ENCODE results near the gene SFMBT2.
"Not testable (repeated sequence)": the region's sequence is repeated elsewhere in the genome, so short reads cannot be mapped to it uniquely, and the experiment has no call there.

The SFMBT2 gene

GRCh38 chr10:7209458-7209857 is 201.4 kb downstream of the SFMBT2 start:
- no peak for DNase-seq

- no peak for DNase-seq
Observed at GRCh38 chr10:7206412-7207100, 204.3 kb downstream of the SFMBT2 start.

GRCh38 chr10:7205656-7206055 is 205.2 kb downstream of the SFMBT2 start:
- DNase-seq = no peak

GRCh38 chr10:7202793-7203355 is 208.0 kb downstream of the SFMBT2 start:
- no peak for DNase-seq

GRCh38 chr10:7199152-7199760 is 211.6 kb downstream of the SFMBT2 start:
- DNase-seq = no peak

GRCh38 chr10:7196284-7196683 is 214.6 kb downstream of the SFMBT2 start:
- DNase-seq = no peak

GRCh38 chr10:7195118-7195517 is 215.7 kb downstream of the SFMBT2 start:
- DNase-seq = no peak

- no peak for DNase-seq
Observed at GRCh38 chr10:7194571-7194970, 216.3 kb downstream of the SFMBT2 start.

GRCh38 chr10:7193369-7193768 is 217.5 kb downstream of the SFMBT2 start:
- DNase-seq = peak; percentile 30

GRCh38 chr10:7192831-7193361 is 217.9 kb downstream of the SFMBT2 start:
- DNase-seq = peak; percentile 52

GRCh38 chr10:7192061-7192460 is 218.8 kb downstream of the SFMBT2 start:
- DNase-seq = no peak

GRCh38 chr10:7190772-7191171 is 220.1 kb downstream of the SFMBT2 start:
- DNase-seq = not testable (repeated sequence)

GRCh38 chr10:7189909-7190308 is 220.9 kb downstream of the SFMBT2 start:
- no peak for DNase-seq

- no peak for DNase-seq
Observed at GRCh38 chr10:7188456-7189050, 222.3 kb downstream of the SFMBT2 start.

GRCh38 chr10:7186387-7187018 is 224.3 kb downstream of the SFMBT2 start:
- no peak for DNase-seq

- no peak for DNase-seq
Observed at GRCh38 chr10:7185367-7185690, 225.5 kb downstream of the SFMBT2 start.

GRCh38 chr10:7184660-7185366 is 226.0 kb downstream of the SFMBT2 start:
- no peak for DNase-seq

- not testable (repeated sequence) for DNase-seq
Observed at GRCh38 chr10:7184116-7184515, 226.7 kb downstream of the SFMBT2 start.

- not testable (repeated sequence) for DNase-seq
Observed at GRCh38 chr10:7182327-7182726, 228.5 kb downstream of the SFMBT2 start.

- no peak for DNase-seq
Observed at GRCh38 chr10:7181420-7181819, 229.4 kb downstream of the SFMBT2 start.

- no peak for DNase-seq
Observed at GRCh38 chr10:7179536-7179935, 231.3 kb downstream of the SFMBT2 start.

GRCh38 chr10:7173948-7174347 is 236.9 kb downstream of the SFMBT2 start:
- no peak for DNase-seq

- no peak for DNase-seq
Observed at GRCh38 chr10:7171825-7172224, 239.0 kb downstream of the SFMBT2 start.

Data from stimulated activated CD4-positive, alpha-beta T cell treated with anti-CD3 and anti-CD28 coated beads, Interleukin-4, amount 100 ng/mL, for 1 hour (primary cell).